Neural progenitor cell (in vitro differentiated cells): Measurements from ENCODE around the gene PDK4.

Experiments used
- EZH2 ChIP-seq: fragments of 200-600 bp; sonication (generic); IDR thresholded peaks from 2 replicates; pipeline ENCODE4 v1.6.1; 2017; ENCODE audit warnings: antibody characterized with exemption, mild to moderate bottlenecking, moderate library complexity
- EZH2phosphoT487 ChIP-seq: fragments of 200-600 bp; sonication (generic); IDR thresholded peaks from 2 replicates; pipeline ENCODE4 v1.6.1; 2017; ENCODE audit warnings: antibody characterized with exemption
- TF ChIP-seq, protein P1 (sequence below): fragments of 200-600 bp; sonication (generic); IDR thresholded peaks from 2 replicates; pipeline ENCODE4 v1.5.1; 2017; ENCODE audit warnings: antibody characterized with exemption, mild to moderate bottlenecking

DNA sequence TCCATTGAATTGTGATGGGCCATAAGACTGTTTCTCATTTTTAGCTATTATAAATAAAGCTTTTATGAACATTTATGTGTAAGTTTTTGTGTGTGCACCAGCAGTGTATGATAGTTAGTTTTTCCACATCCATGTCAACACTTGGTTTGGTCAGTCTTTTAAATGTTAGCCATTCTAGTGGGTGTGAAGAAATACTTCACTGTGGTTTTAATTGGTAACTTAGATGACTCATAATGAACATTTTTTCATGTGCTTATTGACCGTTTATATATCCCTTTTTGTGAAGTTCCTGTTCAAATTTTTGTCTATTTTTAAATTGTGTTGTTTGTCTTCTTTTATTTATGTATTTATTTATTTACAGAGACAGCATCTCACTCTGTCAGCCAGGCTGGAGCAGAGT, 23.6 kb upstream of the PDK4 start:
- TF ChIP-seq, protein P1, sequence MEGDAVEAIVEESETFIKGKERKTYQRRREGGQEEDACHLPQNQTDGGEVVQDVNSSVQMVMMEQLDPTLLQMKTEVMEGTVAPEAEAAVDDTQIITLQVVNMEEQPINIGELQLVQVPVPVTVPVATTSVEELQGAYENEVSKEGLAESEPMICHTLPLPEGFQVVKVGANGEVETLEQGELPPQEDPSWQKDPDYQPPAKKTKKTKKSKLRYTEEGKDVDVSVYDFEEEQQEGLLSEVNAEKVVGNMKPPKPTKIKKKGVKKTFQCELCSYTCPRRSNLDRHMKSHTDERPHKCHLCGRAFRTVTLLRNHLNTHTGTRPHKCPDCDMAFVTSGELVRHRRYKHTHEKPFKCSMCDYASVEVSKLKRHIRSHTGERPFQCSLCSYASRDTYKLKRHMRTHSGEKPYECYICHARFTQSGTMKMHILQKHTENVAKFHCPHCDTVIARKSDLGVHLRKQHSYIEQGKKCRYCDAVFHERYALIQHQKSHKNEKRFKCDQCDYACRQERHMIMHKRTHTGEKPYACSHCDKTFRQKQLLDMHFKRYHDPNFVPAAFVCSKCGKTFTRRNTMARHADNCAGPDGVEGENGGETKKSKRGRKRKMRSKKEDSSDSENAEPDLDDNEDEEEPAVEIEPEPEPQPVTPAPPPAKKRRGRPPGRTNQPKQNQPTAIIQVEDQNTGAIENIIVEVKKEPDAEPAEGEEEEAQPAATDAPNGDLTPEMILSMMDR, result no peak
- TF ChIP-seq EZH2 (no peak), EZH2phosphoT487 (no peak)
